HEK293 (cell line): ENCODE measurements around the gene PRKCZ.

Experiments
- CTCF ChIA-PET: fragments of 350-600 bp; formaldehyde crosslinking; extraction: SDS; loops from one replicate; lab custom pipeline; 2021; ENCODE audit warnings: antibody characterized with exemption; lab: Yijun Ruan, JAX
- POLR2A ChIA-PET: fragments of 300-600 bp; formaldehyde crosslinking; extraction: SDS; loops from one replicate; lab custom pipeline; 2020; ENCODE audit warnings: antibody characterized with exemption, inconsistent platforms; lab: Yijun Ruan, JAX
- H3K27ac ChIP-seq: fragments of 200-500 bp; sonication (Bioruptor generic); 2 replicates; pipeline ENCODE4 v1.5.1; 2014; ENCODE audit warnings: low read depth, low read length, control low read depth, inconsistent platforms; ENCODE audit errors: extremely low read depth
- H3K36me3 ChIP-seq, 2 experiments: fragments of 200-500 bp in 1 of 2; sonication (Bioruptor generic) in 1 of 2; 1 replicate in 1 of 2; 2 replicates in 1 of 2; pipeline ENCODE4 v1.5.1; 2014 to 2017; ENCODE audit warnings: inconsistent platforms in 2 of 2, low read length in 2 of 2; ENCODE audit not compliant: control insufficient read depth in 2 of 2, insufficient read depth in 1 of 2
- H3K4me1 ChIP-seq: fragments of 200-500 bp; sonication (Bioruptor generic); 2 replicates; pipeline ENCODE4 v1.5.1; 2014; ENCODE audit warnings: mild to moderate bottlenecking, low read length, inconsistent platforms; ENCODE audit not compliant: control insufficient read depth, insufficient read depth
- H3K4me3 ChIP-seq: 2 replicates; pipeline ENCODE4 v1.5.1; 2011; ENCODE audit warnings: low read depth, mild to moderate bottlenecking, control low read depth, low read length, moderate library complexity
- H3K9me3 ChIP-seq: fragments of 200-500 bp; sonication (Bioruptor generic); 2 replicates; pipeline ENCODE4 v1.5.1; 2014; ENCODE audit warnings: low read depth, low read length, inconsistent platforms; ENCODE audit not compliant: control insufficient read depth, insufficient read depth
- BCL11A ChIP-seq: fragments of 450-650 bp; formaldehyde crosslinking; IDR thresholded peaks from 2 replicates; pipeline ENCODE4 v1.5.1; 2016; ENCODE audit warnings: low read depth, missing biosample characterization, missing genetic modification characterization
- HIC1 ChIP-seq: fragments of 450-650 bp; formaldehyde crosslinking; IDR thresholded peaks from 2 replicates; pipeline ENCODE4 v1.5.1; 2016; ENCODE audit warnings: missing biosample characterization, missing genetic modification characterization
- PATZ1 ChIP-seq: fragments of 450-650 bp; formaldehyde crosslinking; IDR thresholded peaks from 2 replicates; pipeline ENCODE4 v1.5.1; 2016; ENCODE audit warnings: missing biosample characterization, missing genetic modification characterization
- REST ChIP-seq: fragments of 450-650 bp; formaldehyde crosslinking; IDR thresholded peaks from 2 replicates; pipeline ENCODE4 v1.5.1; 2016; ENCODE audit warnings: missing biosample characterization, missing genetic modification characterization
- TCF7L2 ChIP-seq: IDR thresholded peaks from 2 replicates; pipeline ENCODE4 v1.6.1; 2011; ENCODE audit warnings: low read depth, mild to moderate bottlenecking, inconsistent platforms, low read length, moderate library complexity, borderline replicate concordance
- ZBTB1 ChIP-seq: fragments of 450-650 bp; formaldehyde crosslinking; IDR thresholded peaks from 2 replicates; pipeline ENCODE4 v1.5.1; 2016; ENCODE audit warnings: missing biosample characterization, missing genetic modification characterization
- ZBTB10 ChIP-seq: fragments of 450-650 bp; formaldehyde crosslinking; IDR thresholded peaks from 2 replicates; pipeline ENCODE4 v1.5.1; 2016; ENCODE audit warnings: missing biosample characterization, missing genetic modification characterization
- ZNF112 ChIP-seq: fragments of 450-650 bp; formaldehyde crosslinking; IDR thresholded peaks from 2 replicates; pipeline ENCODE4 v1.5.0; 2017; ENCODE audit warnings: missing biosample characterization, missing genetic modification characterization
- ZNF24 ChIP-seq: fragments of 450-650 bp; formaldehyde crosslinking; IDR thresholded peaks from 2 replicates; pipeline ENCODE4 v1.5.1; 2016; ENCODE audit warnings: missing biosample characterization, missing genetic modification characterization
- ZNF292 ChIP-seq: fragments of 450-650 bp; formaldehyde crosslinking; IDR thresholded peaks from 2 replicates; pipeline ENCODE4 v1.5.1; 2016; ENCODE audit warnings: low read depth, missing biosample characterization, missing genetic modification characterization, borderline replicate concordance
- ZNF354C ChIP-seq: fragments of 450-650 bp; formaldehyde crosslinking; IDR thresholded peaks from 2 replicates; pipeline ENCODE4 v1.5.1; 2016; ENCODE audit warnings: missing biosample characterization, missing genetic modification characterization, low read depth, borderline replicate concordance
- ZNF600 ChIP-seq: fragments of 450-650 bp; formaldehyde crosslinking; IDR thresholded peaks from 2 replicates; pipeline ENCODE4 v1.5.1; 2016; ENCODE audit warnings: missing biosample characterization, missing genetic modification characterization
- ZNF701 ChIP-seq: fragments of 450-650 bp; formaldehyde crosslinking; IDR thresholded peaks from 2 replicates; pipeline ENCODE4 v1.5.1; 2016; ENCODE audit warnings: missing biosample characterization, missing genetic modification characterization
- ZNF707 ChIP-seq: fragments of 450-650 bp; formaldehyde crosslinking; IDR thresholded peaks from 2 replicates; pipeline ENCODE4 v1.5.1; 2016; ENCODE audit warnings: missing biosample characterization, missing genetic modification characterization
- ZSCAN16 ChIP-seq: fragments of 450-650 bp; formaldehyde crosslinking; IDR thresholded peaks from 2 replicates; pipeline ENCODE4 v1.5.1; 2016; ENCODE audit warnings: missing biosample characterization, missing genetic modification characterization

The PRKCZ gene

GRCh38 chr1:2193514-2194281, 143.5 kb downstream of the PRKCZ start:
- ChIA-PET POLR2A (interaction anchor here (1.0 to 2.1 kb wide), 4 partner anchors 18 to 198 kb away, joined by 4 to 13 read pairs (median 6); partner anchors contain the start of genes MORN1 and RER1), CTCF (interaction anchor here (0.6 kb wide), 1 partner anchor 153 kb away, joined by 5 read pairs; no protein-coding TSS in a partner anchor)

GRCh38 chr1:2194319-2194897, 144.2 kb downstream of the PRKCZ start, which contains the start of gene FAAP20:
TSS of gene FAAP20 (minus strand) at chr1:2194772. CDS start at chr1:2194749, 23 bp downstream.
- CTCF ChIA-PET, result interaction anchor here (0.6 to 3.4 kb wide), 41 partner anchors 10 to 1228 kb away, joined by 3 to 105 read pairs (median 4); partner anchors contain the start of genes MORN1, PLEKHN1 and RER1
- POLR2A ChIA-PET, result interaction anchor here (0.6 to 2.1 kb wide), 15 partner anchors 10 to 219 kb away, joined by 3 to 24 read pairs (median 4); partner anchors contain the start of genes MORN1, PEX10 and RER1

More at GRCh38 chr1:2193514-2194281, 143.5 kb downstream of the PRKCZ start:
- Histone ChIP-seq H3K9me3 (no peaks in the 10 kb centered on the region), H3K27ac (peak overlapping the region; percentile 63), H3K4me3 (peak overlapping the region; percentile 61), H3K36me3 (peaks cover 0 to 26% of the 10 kb centered on the region in 2 experiments; a peak in 2 of 3 replicates), H3K4me1 (no peaks in the 10 kb centered on the region)
- TF ChIP-seq ZNF707, result no peak
- TF ChIP-seq HIC1 (tag by site-specific recombination), result peak; percentile 37; the same call in 1 of the 2 replicates
- 0 out of 2 replicates have a peak, but pooled peaks have one; percentile 20 for TF ChIP-seq PATZ1 (tag by site-specific recombination)

More at GRCh38 chr1:2194319-2194897, 144.2 kb downstream of the PRKCZ start, which contains the start of gene FAAP20:
- no peaks in the 10 kb centered on the region for H3K4me1 ChIP-seq
- peaks cover 0 to 26% of the 10 kb centered on the region in 2 experiments; a peak in 1 of 3 replicates for H3K36me3 ChIP-seq
- TF ChIP-seq ZBTB10 (tag by site-specific recombination), result no peak
- no peak for TF ChIP-seq ZNF600 (tag by site-specific recombination)
- no peak for TF ChIP-seq ZNF292 (tag by site-specific recombination)
- no peak for TF ChIP-seq ZNF354C
- no peak for TF ChIP-seq ZSCAN16 (tag by site-specific recombination)
- TF ChIP-seq ZBTB1, result no peak
- no peak for TF ChIP-seq ZNF701 (tag by site-specific recombination)
- no peak for TF ChIP-seq ZNF24 (tag by site-specific recombination)
- no peak for TF ChIP-seq TCF7L2
- TF ChIP-seq REST (tag by site-specific recombination), result no peak
- no peak for TF ChIP-seq BCL11A
- no peak for TF ChIP-seq ZNF112
- H3K4me3 ChIP-seq, result peak within 1 kb of the TSS; percentile 61
- no peaks in the 10 kb centered on the region for H3K9me3 ChIP-seq
- H3K27ac ChIP-seq, result peak within 1 kb of the TSS; percentile 63
